WTC11 (cell line): ENCODE measurements around the gene PBX4. TPM values are rescaled to one million over a fixed set of nuclear protein-coding genes. Genes with fewer than 3 reads are reported as not detected.

Experiments used
- ATAC-seq: fragments of 200-7000 bp; cut with Tn5 transposase; 2 replicates; pipeline ENCODE4 v1.10.0; 2021; ENCODE audit warnings: mild to moderate bottlenecking, moderate library complexity
- CTCF ChIA-PET: fragments of 300-600 bp; sonication (Branson Sonifier 250); formaldehyde crosslinking; loops from one replicate; lab custom pipeline; 2021; ENCODE audit warnings: antibody characterized with exemption; lab: Charles Lee
- POLR2A ChIA-PET: fragments of 350-600 bp; sonication (Branson Sonifier 250); formaldehyde crosslinking; loops from one replicate; lab custom pipeline; 2021; ENCODE audit warnings: antibody characterized with exemption; lab: Charles Lee
- DNase-seq: peaks from one replicate; pipeline ENCODE4 v3.0.0; 2021; ENCODE audit warnings: low spot score
- H3K27ac Mint-ChIP-seq: 2 replicates; pipeline ENCODE4 v1.8.0; 2021; ENCODE audit warnings: mixed read lengths
- H3K27me3 Mint-ChIP-seq: 2 replicates; pipeline ENCODE4 v1.8.0; 2021; ENCODE audit warnings: low read depth, mild to moderate bottlenecking, moderate library complexity, mixed read lengths
- H3K36me3 Mint-ChIP-seq: 2 replicates; pipeline ENCODE4 v1.8.0; 2021; ENCODE audit warnings: mixed read lengths
- H3K4me1 Mint-ChIP-seq: 2 replicates; pipeline ENCODE4 v1.8.0; 2022; ENCODE audit warnings: mixed read lengths
- H3K4me3 Mint-ChIP-seq: 2 replicates; pipeline ENCODE4 v1.8.0; 2021; ENCODE audit warnings: mild to moderate bottlenecking, moderate library complexity, mixed read lengths
- H3K9me3 Mint-ChIP-seq: 2 replicates; pipeline ENCODE4 v1.8.0; 2021; ENCODE audit warnings: mixed read lengths
- ETV6 ChIP-seq: sonication (generic); formaldehyde crosslinking; IDR thresholded peaks from 2 replicates; pipeline ENCODE4 v1.8.1; 2022; ENCODE audit warnings: mild to moderate bottlenecking, missing genetic modification reagents
- FOXP1 ChIP-seq: sonication (generic); formaldehyde crosslinking; IDR thresholded peaks from 2 replicates; pipeline ENCODE4 v1.8.0; 2022; ENCODE audit warnings: missing genetic modification reagents, mild to moderate bottlenecking, moderate library complexity, borderline replicate concordance
- JUN ChIP-seq: sonication (generic); formaldehyde crosslinking; IDR thresholded peaks from 2 replicates; pipeline ENCODE4 v1.8.0; 2023; ENCODE audit warnings: mild to moderate bottlenecking, missing genetic modification reagents
- NR1H2 ChIP-seq: sonication (generic); formaldehyde crosslinking; IDR thresholded peaks from 2 replicates; pipeline ENCODE4 v1.9.0; 2021; ENCODE audit warnings: mild to moderate bottlenecking, moderate library complexity, missing genetic modification reagents
- RELA ChIP-seq: sonication (generic); formaldehyde crosslinking; IDR thresholded peaks from 2 replicates; pipeline ENCODE4 v1.8.1; 2022; ENCODE audit warnings: missing genetic modification reagents, mild to moderate bottlenecking, borderline replicate concordance
- SP1 ChIP-seq: sonication (generic); formaldehyde crosslinking; conservative IDR thresholded peaks from 2 replicates; pipeline ENCODE4 v1.8.1; 2022; ENCODE audit warnings: missing genetic modification reagents
- TEAD1 ChIP-seq: sonication (generic); formaldehyde crosslinking; IDR thresholded peaks from 2 replicates; pipeline ENCODE4 v1.8.0; 2022; ENCODE audit warnings: mild to moderate bottlenecking, missing genetic modification reagents
- TP53 ChIP-seq: sonication (generic); formaldehyde crosslinking; IDR thresholded peaks from 2 replicates; pipeline ENCODE4 v1.8.1; 2023; ENCODE audit warnings: mild to moderate bottlenecking, missing genetic modification reagents
- ZNF396 ChIP-seq: fragments of 250-450 bp; sonication (Bioruptor Pico); IDR thresholded peaks from 2 replicates; pipeline ENCODE4 v1.8.0; 2021; ENCODE audit warnings: mild to moderate bottlenecking, moderate library complexity, borderline replicate concordance
- total RNA-seq: library from RNA; stranded (reverse); gene quantifications from 3 replicates; pipeline ENCODE4 v1.2.3, GENCODE V29; 2021
- TF ChIP-seq, protein P1 (sequence below): sonication (generic); formaldehyde crosslinking; IDR thresholded peaks from 2 replicates; pipeline ENCODE4 v1.8.1; 2023; ENCODE audit warnings: mild to moderate bottlenecking, moderate library complexity, missing genetic modification reagents
- TF ChIP-seq, protein P2 (sequence below): sonication (generic); formaldehyde crosslinking; IDR thresholded peaks from 2 replicates; pipeline ENCODE4 v1.8.1; 2023; ENCODE audit warnings: mild to moderate bottlenecking, missing genetic modification reagents, moderate library complexity
- TF ChIP-seq, protein P3 (sequence below): sonication (generic); formaldehyde crosslinking; conservative IDR thresholded peaks from 2 replicates; pipeline ENCODE4 v1.8.1; 2023; ENCODE audit warnings: mild to moderate bottlenecking, low read depth, missing genetic modification reagents, moderate library complexity
- TF ChIP-seq, protein P4 (sequence below): sonication (generic); formaldehyde crosslinking; IDR thresholded peaks from 2 replicates; pipeline ENCODE4 v1.8.0; 2022; ENCODE audit warnings: mild to moderate bottlenecking, missing genetic modification reagents
- TF ChIP-seq, protein P5 (sequence below): sonication (generic); formaldehyde crosslinking; IDR thresholded peaks from 2 replicates; pipeline ENCODE4 v1.8.0; 2022; ENCODE audit warnings: mild to moderate bottlenecking, missing genetic modification reagents
- TF ChIP-seq, protein P6 (sequence below): fragments of 200-600 bp; IDR thresholded peaks from 2 replicates; pipeline ENCODE4 v1.8.0; 2022; ENCODE audit warnings: antibody characterized with exemption
- TF ChIP-seq, protein P7 (sequence below): sonication (generic); formaldehyde crosslinking; IDR thresholded peaks from 2 replicates; pipeline ENCODE4 v1.8.0; 2022; ENCODE audit warnings: mild to moderate bottlenecking, missing genetic modification reagents

PBX4 gene
- total RNA-seq, 1 experiment from 2014 or later: 3.2 TPM

DNA sequence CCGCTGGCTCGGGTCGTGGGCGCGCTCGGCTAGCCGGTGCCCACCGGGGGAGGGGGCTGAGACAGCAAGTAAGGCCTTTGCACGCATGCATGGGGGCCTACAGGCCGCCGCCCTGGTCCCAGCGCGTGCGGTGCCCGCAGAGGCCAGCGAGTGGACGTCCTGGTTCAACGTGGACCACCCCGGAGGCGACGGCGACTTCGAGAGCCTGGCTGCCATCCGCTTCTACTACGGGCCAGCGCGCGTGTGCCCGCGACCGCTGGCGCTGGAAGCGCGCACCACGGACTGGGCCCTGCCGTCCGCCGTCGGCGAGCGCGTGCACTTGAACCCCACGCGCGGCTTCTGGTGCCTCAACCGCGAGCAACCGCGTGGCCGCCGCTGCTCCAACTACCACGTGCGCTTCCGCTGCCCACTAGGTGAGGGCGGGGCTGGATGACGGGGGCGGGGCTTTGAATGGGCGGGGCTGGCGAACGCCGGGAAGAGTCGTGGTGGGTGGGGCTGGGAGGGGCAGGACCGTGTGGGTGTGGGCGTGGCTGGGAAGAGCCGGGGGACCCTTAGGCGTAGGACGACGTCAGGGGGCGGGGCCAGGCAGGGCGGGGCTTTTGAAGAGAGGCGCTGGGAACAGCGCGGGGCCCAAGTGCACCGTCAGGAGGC lies 78.3 kb downstream of the PBX4 start:
- peak; percentile 74; the same call in 1 of the 2 replicates for TF ChIP-seq RELA (CRISPR knock-in tag)
- TF ChIP-seq, protein P1, sequence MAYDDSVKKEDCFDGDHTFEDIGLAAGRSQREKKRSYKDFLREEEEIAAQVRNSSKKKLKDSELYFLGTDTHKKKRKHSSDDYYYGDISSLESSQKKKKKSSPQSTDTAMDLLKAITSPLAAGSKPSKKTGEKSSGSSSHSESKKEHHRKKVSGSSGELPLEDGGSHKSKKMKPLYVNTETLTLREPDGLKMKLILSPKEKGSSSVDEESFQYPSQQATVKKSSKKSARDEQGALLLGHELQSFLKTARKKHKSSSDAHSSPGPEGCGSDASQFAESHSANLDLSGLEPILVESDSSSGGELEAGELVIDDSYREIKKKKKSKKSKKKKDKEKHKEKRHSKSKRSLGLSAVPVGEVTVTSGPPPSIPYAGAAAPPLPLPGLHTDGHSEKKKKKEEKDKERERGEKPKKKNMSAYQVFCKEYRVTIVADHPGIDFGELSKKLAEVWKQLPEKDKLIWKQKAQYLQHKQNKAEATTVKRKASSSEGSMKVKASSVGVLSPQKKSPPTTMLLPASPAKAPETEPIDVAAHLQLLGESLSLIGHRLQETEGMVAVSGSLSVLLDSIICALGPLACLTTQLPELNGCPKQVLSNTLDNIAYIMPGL (CRISPR knock-in tag): peak; percentile 46; the same call in 1 of the 2 replicates
- no peak for TF ChIP-seq ZNF396 (CRISPR knock-in tag)
- TF ChIP-seq ETV6 (CRISPR knock-in tag): 0 out of 2 replicates have a peak, but pooled peaks have one; percentile 24
- TF ChIP-seq, protein P2, sequence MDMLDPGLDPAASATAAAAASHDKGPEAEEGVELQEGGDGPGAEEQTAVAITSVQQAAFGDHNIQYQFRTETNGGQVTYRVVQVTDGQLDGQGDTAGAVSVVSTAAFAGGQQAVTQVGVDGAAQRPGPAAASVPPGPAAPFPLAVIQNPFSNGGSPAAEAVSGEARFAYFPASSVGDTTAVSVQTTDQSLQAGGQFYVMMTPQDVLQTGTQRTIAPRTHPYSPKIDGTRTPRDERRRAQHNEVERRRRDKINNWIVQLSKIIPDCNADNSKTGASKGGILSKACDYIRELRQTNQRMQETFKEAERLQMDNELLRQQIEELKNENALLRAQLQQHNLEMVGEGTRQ (CRISPR knock-in tag): peak; percentile 58
- TF ChIP-seq, protein P3, sequence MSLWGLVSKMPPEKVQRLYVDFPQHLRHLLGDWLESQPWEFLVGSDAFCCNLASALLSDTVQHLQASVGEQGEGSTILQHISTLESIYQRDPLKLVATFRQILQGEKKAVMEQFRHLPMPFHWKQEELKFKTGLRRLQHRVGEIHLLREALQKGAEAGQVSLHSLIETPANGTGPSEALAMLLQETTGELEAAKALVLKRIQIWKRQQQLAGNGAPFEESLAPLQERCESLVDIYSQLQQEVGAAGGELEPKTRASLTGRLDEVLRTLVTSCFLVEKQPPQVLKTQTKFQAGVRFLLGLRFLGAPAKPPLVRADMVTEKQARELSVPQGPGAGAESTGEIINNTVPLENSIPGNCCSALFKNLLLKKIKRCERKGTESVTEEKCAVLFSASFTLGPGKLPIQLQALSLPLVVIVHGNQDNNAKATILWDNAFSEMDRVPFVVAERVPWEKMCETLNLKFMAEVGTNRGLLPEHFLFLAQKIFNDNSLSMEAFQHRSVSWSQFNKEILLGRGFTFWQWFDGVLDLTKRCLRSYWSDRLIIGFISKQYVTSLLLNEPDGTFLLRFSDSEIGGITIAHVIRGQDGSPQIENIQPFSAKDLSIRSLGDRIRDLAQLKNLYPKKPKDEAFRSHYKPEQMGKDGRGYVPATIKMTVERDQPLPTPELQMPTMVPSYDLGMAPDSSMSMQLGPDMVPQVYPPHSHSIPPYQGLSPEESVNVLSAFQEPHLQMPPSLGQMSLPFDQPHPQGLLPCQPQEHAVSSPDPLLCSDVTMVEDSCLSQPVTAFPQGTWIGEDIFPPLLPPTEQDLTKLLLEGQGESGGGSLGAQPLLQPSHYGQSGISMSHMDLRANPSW (CRISPR knock-in tag): no peak
- TF ChIP-seq SP1 (CRISPR knock-in tag): peak; percentile 63
- TF ChIP-seq, protein P4, sequence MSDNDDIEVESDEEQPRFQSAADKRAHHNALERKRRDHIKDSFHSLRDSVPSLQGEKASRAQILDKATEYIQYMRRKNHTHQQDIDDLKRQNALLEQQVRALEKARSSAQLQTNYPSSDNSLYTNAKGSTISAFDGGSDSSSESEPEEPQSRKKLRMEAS (CRISPR knock-in tag): peak; percentile 90; the same call in 1 of the 2 replicates
- TF ChIP-seq, protein P5, sequence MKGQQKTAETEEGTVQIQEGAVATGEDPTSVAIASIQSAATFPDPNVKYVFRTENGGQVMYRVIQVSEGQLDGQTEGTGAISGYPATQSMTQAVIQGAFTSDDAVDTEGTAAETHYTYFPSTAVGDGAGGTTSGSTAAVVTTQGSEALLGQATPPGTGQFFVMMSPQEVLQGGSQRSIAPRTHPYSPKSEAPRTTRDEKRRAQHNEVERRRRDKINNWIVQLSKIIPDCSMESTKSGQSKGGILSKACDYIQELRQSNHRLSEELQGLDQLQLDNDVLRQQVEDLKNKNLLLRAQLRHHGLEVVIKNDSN: 0 out of 2 replicates have a peak, but pooled peaks have one; percentile 46
- 0 out of 2 replicates have a peak, but pooled peaks have one; percentile 43 for TF ChIP-seq TEAD1 (CRISPR knock-in tag)
- TF ChIP-seq JUN: peak; percentile 48; the same call in 1 of the 2 replicates
- peak; percentile 59; the same call in 1 of the 2 replicates for TF ChIP-seq TP53 (CRISPR knock-in tag)
- TF ChIP-seq, protein P6, sequence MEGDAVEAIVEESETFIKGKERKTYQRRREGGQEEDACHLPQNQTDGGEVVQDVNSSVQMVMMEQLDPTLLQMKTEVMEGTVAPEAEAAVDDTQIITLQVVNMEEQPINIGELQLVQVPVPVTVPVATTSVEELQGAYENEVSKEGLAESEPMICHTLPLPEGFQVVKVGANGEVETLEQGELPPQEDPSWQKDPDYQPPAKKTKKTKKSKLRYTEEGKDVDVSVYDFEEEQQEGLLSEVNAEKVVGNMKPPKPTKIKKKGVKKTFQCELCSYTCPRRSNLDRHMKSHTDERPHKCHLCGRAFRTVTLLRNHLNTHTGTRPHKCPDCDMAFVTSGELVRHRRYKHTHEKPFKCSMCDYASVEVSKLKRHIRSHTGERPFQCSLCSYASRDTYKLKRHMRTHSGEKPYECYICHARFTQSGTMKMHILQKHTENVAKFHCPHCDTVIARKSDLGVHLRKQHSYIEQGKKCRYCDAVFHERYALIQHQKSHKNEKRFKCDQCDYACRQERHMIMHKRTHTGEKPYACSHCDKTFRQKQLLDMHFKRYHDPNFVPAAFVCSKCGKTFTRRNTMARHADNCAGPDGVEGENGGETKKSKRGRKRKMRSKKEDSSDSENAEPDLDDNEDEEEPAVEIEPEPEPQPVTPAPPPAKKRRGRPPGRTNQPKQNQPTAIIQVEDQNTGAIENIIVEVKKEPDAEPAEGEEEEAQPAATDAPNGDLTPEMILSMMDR: no peak
- peak; percentile 89; the same call in 1 of the 2 replicates for TF ChIP-seq FOXP1 (CRISPR knock-in tag)
- TF ChIP-seq NR1H2 (CRISPR knock-in tag): no peak
- TF ChIP-seq, protein P7, sequence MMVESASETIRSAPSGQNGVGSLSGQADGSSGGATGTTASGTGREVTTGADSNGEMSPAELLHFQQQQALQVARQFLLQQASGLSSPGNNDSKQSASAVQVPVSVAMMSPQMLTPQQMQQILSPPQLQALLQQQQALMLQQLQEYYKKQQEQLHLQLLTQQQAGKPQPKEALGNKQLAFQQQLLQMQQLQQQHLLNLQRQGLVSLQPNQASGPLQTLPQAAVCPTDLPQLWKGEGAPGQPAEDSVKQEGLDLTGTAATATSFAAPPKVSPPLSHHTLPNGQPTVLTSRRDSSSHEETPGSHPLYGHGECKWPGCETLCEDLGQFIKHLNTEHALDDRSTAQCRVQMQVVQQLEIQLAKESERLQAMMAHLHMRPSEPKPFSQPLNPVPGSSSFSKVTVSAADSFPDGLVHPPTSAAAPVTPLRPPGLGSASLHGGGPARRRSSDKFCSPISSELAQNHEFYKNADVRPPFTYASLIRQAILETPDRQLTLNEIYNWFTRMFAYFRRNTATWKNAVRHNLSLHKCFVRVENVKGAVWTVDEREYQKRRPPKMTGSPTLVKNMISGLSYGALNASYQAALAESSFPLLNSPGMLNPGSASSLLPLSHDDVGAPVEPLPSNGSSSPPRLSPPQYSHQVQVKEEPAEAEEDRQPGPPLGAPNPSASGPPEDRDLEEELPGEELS: peak; percentile 84

More for the DNA sequence above, 78.3 kb downstream of the PBX4 start:
- CTCF ChIA-PET: interaction anchor here (1.6 to 14.4 kb wide), 3 partner anchors 9 to 104 kb away, joined by 10 to 408 read pairs (median 31); partner anchors contain the start of gene GMIP
- ATAC-seq (peak; percentile 31), DNase-seq (peak; percentile 98)
- Mint-ChIP-seq H3K4me3 (peak overlapping the region; percentile 88), H3K9me3 (no peaks in the 10 kb centered on the region), H3K27ac (peak overlapping the region; percentile 85), H3K36me3 (no peaks in the 10 kb centered on the region), H3K4me1 (peaks cover 6% of the 10 kb centered on the region), H3K27me3 (peaks cover 36% of the 10 kb centered on the region)
- POLR2A ChIA-PET: no interaction called here
